GM10847 (cell line): Measurements from ENCODE around the gene WASL.

Experiments
- POLR2A ChIP-seq: IDR thresholded peaks from 2 replicates; pipeline ENCODE4 v1.6.1; 2011; ENCODE audit not compliant: insufficient read length; ENCODE audit errors: extremely low read depth

Gene WASL

GRCh38 chr7:123771846-123772245, 23.0 kb upstream of the WASL start:
- no peak for TF ChIP-seq POLR2A

- no peak for TF ChIP-seq POLR2A
These were observed 22.5 kb upstream of the WASL start for GRCh38 chr7:123771256-123771655.

- no peak for TF ChIP-seq POLR2A
These were observed 21.6 kb upstream of the WASL start for GRCh38 chr7:123770378-123770777.

- no peak for TF ChIP-seq POLR2A
These were observed 20.6 kb upstream of the WASL start for GRCh38 chr7:123769371-123769770.

GRCh38 chr7:123768493-123768892, 19.7 kb upstream of the WASL start:
- TF ChIP-seq POLR2A = no peak

- TF ChIP-seq POLR2A = no peak
These were observed 14.4 kb upstream of the WASL start for GRCh38 chr7:123763191-123763661.

- TF ChIP-seq POLR2A = no peak
These were observed 12.9 kb upstream of the WASL start for GRCh38 chr7:123761729-123762128.

- no peak for TF ChIP-seq POLR2A
These were observed 8.3 kb upstream of the WASL start for GRCh38 chr7:123757095-123757494.

GRCh38 chr7:123755338-123755737, 6.5 kb upstream of the WASL start:
- TF ChIP-seq POLR2A = no peak

- no peak for TF ChIP-seq POLR2A
These were observed 5.6 kb upstream of the WASL start for GRCh38 chr7:123754271-123754871.

- no peak for TF ChIP-seq POLR2A
These were observed 3.7 kb upstream of the WASL start for GRCh38 chr7:123752534-123752933.

- TF ChIP-seq POLR2A = no peak
These were observed 3.0 kb upstream of the WASL start for GRCh38 chr7:123751821-123752220.

- TF ChIP-seq POLR2A = no peak
These were observed 1.8 kb upstream of the WASL start for GRCh38 chr7:123750389-123751230.

- TF ChIP-seq POLR2A = no peak
These were observed 694 bp upstream of the WASL start for GRCh38 chr7:123749537-123749857.

GRCh38 chr7:123748171-123748733, 551 bp downstream of the WASL start:
- TF ChIP-seq POLR2A = no peak

GRCh38 chr7:123747620-123748141, 1.1 kb downstream of the WASL start:
- TF ChIP-seq POLR2A = no peak
